GM12875 (cell line): ENCODE results near the gene TESMIN.

Source experiments
- H3K4me3 ChIP-seq: one replicate; pipeline ENCODE4 v1.5.1; 2011; ENCODE audit warnings: low read depth, low read length, control low read depth
- TF ChIP-seq, protein P1 (sequence below): IDR thresholded peaks from 2 replicates; pipeline ENCODE4 v1.5.1; 2011; ENCODE audit warnings: low read depth, mild to moderate bottlenecking, control low read depth, inconsistent platforms, low read length, moderate library complexity, borderline replicate concordance; ENCODE audit not compliant: insufficient read depth

The TESMIN gene

DNA sequence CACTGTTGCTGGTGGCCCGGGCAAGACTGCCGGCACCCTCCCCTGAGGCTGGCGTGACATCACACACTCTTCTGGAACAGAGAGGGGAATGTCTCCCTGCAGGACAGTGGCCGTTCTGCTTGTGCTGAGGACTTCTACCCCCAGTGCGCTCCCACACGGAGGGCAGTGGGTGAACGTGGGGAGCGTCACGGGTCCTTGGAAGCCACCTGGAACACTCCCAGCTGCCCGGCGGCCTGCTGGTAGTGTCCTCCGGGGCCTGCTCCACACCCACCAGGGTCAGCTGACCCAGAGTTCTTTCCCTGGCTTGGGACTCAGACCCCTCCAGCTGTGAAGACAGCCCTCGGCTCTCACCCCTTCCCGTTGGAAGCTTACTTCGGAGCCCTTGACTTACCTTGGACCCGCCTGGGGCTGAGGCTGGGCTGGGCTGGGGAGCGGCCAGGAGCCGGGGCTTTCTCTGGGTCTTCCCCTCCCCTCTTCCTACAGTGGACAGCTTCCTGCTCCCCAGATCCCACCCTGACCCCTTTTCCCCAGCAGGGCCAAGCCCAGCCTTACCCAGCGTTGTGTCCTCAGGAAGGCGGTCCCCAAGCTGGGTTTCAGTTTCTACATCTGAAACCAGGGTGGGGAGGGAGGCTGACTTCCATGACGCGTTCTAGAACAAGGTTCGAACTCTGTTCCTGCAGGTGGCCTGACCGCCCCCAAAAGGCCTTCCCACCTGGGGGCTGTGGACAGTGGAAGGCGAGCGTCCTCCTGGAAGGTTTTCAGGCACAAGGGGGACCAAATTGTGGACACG lies 81.8 kb downstream of the TESMIN start:
- TF ChIP-seq, protein P1, sequence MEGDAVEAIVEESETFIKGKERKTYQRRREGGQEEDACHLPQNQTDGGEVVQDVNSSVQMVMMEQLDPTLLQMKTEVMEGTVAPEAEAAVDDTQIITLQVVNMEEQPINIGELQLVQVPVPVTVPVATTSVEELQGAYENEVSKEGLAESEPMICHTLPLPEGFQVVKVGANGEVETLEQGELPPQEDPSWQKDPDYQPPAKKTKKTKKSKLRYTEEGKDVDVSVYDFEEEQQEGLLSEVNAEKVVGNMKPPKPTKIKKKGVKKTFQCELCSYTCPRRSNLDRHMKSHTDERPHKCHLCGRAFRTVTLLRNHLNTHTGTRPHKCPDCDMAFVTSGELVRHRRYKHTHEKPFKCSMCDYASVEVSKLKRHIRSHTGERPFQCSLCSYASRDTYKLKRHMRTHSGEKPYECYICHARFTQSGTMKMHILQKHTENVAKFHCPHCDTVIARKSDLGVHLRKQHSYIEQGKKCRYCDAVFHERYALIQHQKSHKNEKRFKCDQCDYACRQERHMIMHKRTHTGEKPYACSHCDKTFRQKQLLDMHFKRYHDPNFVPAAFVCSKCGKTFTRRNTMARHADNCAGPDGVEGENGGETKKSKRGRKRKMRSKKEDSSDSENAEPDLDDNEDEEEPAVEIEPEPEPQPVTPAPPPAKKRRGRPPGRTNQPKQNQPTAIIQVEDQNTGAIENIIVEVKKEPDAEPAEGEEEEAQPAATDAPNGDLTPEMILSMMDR: no peak

DNA sequence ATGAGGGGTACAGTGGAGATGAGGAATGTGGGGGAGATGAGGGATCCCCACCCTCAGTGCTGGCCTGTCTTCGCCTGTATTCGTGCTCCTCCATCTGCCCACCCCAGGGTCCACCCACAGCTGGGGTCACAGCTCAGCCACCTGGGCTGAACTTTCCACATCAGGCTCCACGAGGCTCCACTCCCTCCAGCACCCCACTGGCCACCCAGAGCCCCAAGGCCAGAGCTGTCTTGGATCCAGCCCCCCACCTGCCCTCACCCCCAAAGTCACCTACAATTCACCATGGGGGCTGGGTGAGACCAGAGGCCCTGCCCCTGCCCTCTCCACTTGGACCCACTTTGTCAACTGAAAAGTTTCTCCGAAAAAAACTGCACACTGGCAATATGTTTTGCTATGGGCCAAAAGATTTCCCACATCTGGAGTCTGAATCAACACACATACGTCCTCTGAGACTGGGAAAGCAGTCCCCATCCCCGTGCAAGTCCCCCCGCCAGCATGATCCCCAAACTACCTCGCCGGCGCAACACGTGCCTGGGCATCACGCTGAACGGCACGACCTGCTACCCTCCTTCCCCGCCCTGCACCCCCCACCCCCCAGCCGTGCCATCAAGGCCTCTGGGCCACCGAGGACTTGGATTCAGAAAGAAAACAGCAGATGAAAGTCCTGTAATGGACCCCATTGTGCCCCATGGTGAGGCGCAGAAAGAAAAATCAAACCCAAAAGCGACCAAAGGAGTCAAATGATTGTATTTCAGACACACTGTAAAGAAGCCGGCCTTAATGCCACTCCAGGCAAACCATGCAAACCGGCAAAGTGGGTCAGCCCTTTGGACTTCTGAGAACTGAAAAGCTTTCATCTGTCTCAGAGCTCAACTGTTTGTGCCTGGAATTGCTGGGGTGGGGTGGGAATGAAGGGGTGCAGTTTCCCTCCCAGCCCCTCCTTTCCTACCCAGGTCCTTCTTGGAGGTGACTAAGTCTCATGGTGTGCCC lies 83.5 kb downstream of the TESMIN start:
- TF ChIP-seq, protein P1: no peak

More for the DNA sequence above, 81.8 kb downstream of the TESMIN start:
- no peak overlapping the region for H3K4me3 ChIP-seq

DNA sequence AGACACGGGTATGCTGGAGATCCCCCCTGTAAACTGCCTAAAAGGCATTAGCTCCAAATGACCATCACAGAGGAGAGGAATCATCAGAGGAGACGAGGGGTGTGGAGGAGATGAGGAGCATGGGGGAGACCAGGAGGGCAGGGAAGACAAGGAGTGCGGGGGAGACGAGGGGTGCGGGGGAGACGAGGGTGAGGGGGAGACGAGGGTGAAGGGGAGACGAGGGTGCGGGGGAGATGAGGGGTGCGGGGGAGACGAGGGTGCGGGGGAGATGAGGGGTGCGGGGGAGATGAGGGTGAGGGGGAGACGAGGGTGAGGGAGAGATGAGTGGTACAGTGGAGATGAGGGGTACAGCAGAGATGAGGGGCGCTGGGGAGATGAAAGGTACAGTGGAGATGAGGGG lies 84.5 kb downstream of the TESMIN start:
- TF ChIP-seq, protein P1: no peak
- H3K4me3 ChIP-seq: no peak overlapping the region

More for the DNA sequence above, 83.5 kb downstream of the TESMIN start:
- no peak overlapping the region for H3K4me3 ChIP-seq

DNA sequence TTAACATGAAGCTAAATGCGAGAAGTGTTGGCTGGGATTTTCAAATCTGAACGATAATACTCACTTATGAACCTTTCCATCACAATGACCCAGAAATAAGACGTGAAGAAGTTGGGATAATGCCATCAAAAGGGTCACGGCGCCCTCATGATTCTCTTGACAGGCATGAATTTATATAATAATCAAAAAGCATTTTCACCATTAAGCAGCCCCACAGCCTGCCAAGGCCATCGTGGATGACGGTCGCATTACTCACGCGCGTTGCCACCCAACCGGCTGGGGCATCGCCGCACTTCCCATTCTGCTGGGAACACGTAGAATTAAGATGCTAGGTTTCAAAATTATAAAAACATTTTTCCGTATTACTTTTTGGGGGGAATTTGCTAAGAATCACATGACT lies 85.9 kb downstream of the TESMIN start:
- TF ChIP-seq, protein P1: no peak
- no peak overlapping the region for H3K4me3 ChIP-seq

DNA sequence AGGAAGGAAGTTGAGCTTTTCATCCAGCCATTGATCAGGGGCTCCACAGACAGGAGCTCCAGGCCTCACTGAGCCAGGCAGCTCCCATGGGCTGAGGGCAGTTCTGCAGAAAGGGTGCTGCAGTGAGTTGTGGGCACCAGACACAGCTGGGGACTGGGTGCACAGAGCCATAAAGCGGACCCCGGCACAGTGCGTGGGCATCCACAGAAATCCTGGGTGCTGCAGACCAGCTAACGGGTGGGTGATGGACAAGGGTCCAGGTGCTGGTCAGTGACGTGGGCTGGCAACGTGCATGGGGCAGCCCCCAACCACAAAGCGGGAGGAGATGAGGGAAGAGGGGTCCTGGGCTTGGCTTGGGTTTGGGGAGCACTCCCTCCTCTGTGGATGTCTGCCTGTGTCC lies 86.4 kb downstream of the TESMIN start:
- TF ChIP-seq, protein P1: no peak

DNA sequence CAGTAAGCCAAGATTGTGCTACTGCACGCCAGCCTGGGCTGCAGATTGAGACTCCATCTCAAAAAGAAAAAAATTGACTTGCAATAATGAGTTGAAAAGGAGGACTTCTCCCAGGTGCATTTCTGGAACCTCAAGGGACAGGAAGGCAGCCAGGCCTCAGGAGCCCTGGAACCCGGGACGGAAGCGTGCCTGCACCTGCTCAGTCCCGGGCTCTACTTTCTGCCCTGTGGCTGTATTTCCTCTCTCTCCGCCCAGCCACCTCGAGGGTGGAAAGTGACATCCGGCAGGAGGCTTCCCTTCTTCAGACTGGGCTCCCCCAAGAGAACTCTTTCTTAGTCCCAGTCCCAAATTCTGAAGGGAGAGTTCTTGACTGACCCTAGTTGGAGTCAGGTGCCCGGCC lies 87.2 kb downstream of the TESMIN start:
- no peak overlapping the region for H3K4me3 ChIP-seq
- TF ChIP-seq, protein P1: no peak

More for the DNA sequence above, 86.4 kb downstream of the TESMIN start:
- no peak overlapping the region for H3K4me3 ChIP-seq
